ENCODE measurements around the gene ITPK1.

ITPK1 gene

GRCh38 chr14:92987148-92987570, 128.6 kb downstream of the ITPK1 start:
- Mint-ChIP-seq H3K9me3 (no peaks in the 10 kb centered on the region), H3K36me3 (peaks cover 11% of the 10 kb centered on the region), H3K27me3 (no peaks in the 10 kb centered on the region), H3K27ac (no peak overlapping the region), H3K4me1 (no peaks in the 10 kb centered on the region), H3K4me3 (no peak overlapping the region)

- Mint-ChIP-seq H3K4me1 (no peaks in the 10 kb centered on the region), H3K27me3 (no peaks in the 10 kb centered on the region), H3K4me3 (no peak overlapping the region), H3K27ac (no peak overlapping the region), H3K36me3 (peaks cover 13% of the 10 kb centered on the region), H3K9me3 (peaks cover 2% of the 10 kb centered on the region)
These were observed 129.2 kb downstream of the ITPK1 start for GRCh38 chr14:92986254-92987147.

- no peak overlapping the region for H3K4me3 Mint-ChIP-seq
- peaks cover 8% of the 10 kb centered on the region for H3K9me3 Mint-ChIP-seq
- no peaks in the 10 kb centered on the region for H3K4me1 Mint-ChIP-seq
- no peaks in the 10 kb centered on the region for H3K27me3 Mint-ChIP-seq
- H3K36me3 Mint-ChIP-seq = peaks cover 22% of the 10 kb centered on the region
- no peak overlapping the region for H3K27ac Mint-ChIP-seq
These were observed 130.2 kb downstream of the ITPK1 start for GRCh38 chr14:92985521-92985920.

GRCh38 chr14:92984896-92985295, 130.8 kb downstream of the ITPK1 start:
- H3K27ac Mint-ChIP-seq = no peak overlapping the region
- peaks cover 25% of the 10 kb centered on the region for H3K36me3 Mint-ChIP-seq
- H3K27me3 Mint-ChIP-seq = no peaks in the 10 kb centered on the region
- H3K4me1 Mint-ChIP-seq = no peaks in the 10 kb centered on the region
- peaks cover 8% of the 10 kb centered on the region for H3K9me3 Mint-ChIP-seq
- H3K4me3 Mint-ChIP-seq = no peak overlapping the region

- H3K27ac Mint-ChIP-seq = no peak overlapping the region
- H3K4me3 Mint-ChIP-seq = no peak overlapping the region
These were observed 131.5 kb downstream of the ITPK1 start for GRCh38 chr14:92984082-92984788.

GRCh38 chr14:92982956-92983355, 132.8 kb downstream of the ITPK1 start:
- Mint-ChIP-seq H3K27ac (no peak overlapping the region), H3K36me3 (peaks cover 38% of the 10 kb centered on the region), H3K9me3 (peaks cover 14% of the 10 kb centered on the region), H3K4me1 (no peaks in the 10 kb centered on the region), H3K27me3 (no peaks in the 10 kb centered on the region), H3K4me3 (no peak overlapping the region)

More at GRCh38 chr14:92984082-92984788, 131.5 kb downstream of the ITPK1 start:
- peaks cover 32% of the 10 kb centered on the region for H3K36me3 Mint-ChIP-seq
- no peaks in the 10 kb centered on the region for H3K27me3 Mint-ChIP-seq
- no peaks in the 10 kb centered on the region for H3K4me1 Mint-ChIP-seq
- peaks cover 12% of the 10 kb centered on the region for H3K9me3 Mint-ChIP-seq

GRCh38 chr14:92981726-92982125, 134.0 kb downstream of the ITPK1 start:
- Mint-ChIP-seq H3K4me1 (no peaks in the 10 kb centered on the region), H3K36me3 (peaks cover 51% of the 10 kb centered on the region), H3K4me3 (no peak overlapping the region), H3K27me3 (no peaks in the 10 kb centered on the region), H3K27ac (no peak overlapping the region), H3K9me3 (peaks cover 14% of the 10 kb centered on the region)

GRCh38 chr14:92980866-92981265, 134.9 kb downstream of the ITPK1 start:
- peaks cover 18% of the 10 kb centered on the region for H3K9me3 Mint-ChIP-seq
- H3K27ac Mint-ChIP-seq = no peak overlapping the region
- no peaks in the 10 kb centered on the region for H3K4me1 Mint-ChIP-seq
- no peaks in the 10 kb centered on the region for H3K27me3 Mint-ChIP-seq
- H3K4me3 Mint-ChIP-seq = no peak overlapping the region
- H3K36me3 Mint-ChIP-seq = peaks cover 57% of the 10 kb centered on the region

GRCh38 chr14:92978229-92979021, 137.3 kb downstream of the ITPK1 start:
- H3K9me3 Mint-ChIP-seq = peaks cover 19% of the 10 kb centered on the region
- H3K27me3 Mint-ChIP-seq = no peaks in the 10 kb centered on the region
- H3K4me1 Mint-ChIP-seq = no peaks in the 10 kb centered on the region
- no peak overlapping the region for H3K4me3 Mint-ChIP-seq
- H3K27ac Mint-ChIP-seq = no peak overlapping the region
- H3K36me3 Mint-ChIP-seq = peaks cover 53% of the 10 kb centered on the region

GRCh38 chr14:92976268-92976667, 139.5 kb downstream of the ITPK1 start:
- Mint-ChIP-seq H3K4me3 (no peak overlapping the region), H3K9me3 (peaks cover 14% of the 10 kb centered on the region), H3K36me3 (peaks cover 45% of the 10 kb centered on the region), H3K4me1 (no peaks in the 10 kb centered on the region), H3K27me3 (no peaks in the 10 kb centered on the region), H3K27ac (no peak overlapping the region)

- H3K4me1 Mint-ChIP-seq = no peaks in the 10 kb centered on the region
- no peaks in the 10 kb centered on the region for H3K27me3 Mint-ChIP-seq
- no peak overlapping the region for H3K4me3 Mint-ChIP-seq
- H3K36me3 Mint-ChIP-seq = peaks cover 34% of the 10 kb centered on the region
- H3K9me3 Mint-ChIP-seq = peaks cover 11% of the 10 kb centered on the region
- no peak overlapping the region for H3K27ac Mint-ChIP-seq
These were observed 141.0 kb downstream of the ITPK1 start for GRCh38 chr14:92974541-92975345.

- H3K27ac Mint-ChIP-seq = no peak overlapping the region
- peaks cover 25% of the 10 kb centered on the region for H3K36me3 Mint-ChIP-seq
- peaks cover 5% of the 10 kb centered on the region for H3K9me3 Mint-ChIP-seq
- H3K4me3 Mint-ChIP-seq = no peak overlapping the region
- H3K4me1 Mint-ChIP-seq = no peaks in the 10 kb centered on the region
- H3K27me3 Mint-ChIP-seq = no peaks in the 10 kb centered on the region
These were observed 141.8 kb downstream of the ITPK1 start for GRCh38 chr14:92973798-92974372.

GRCh38 chr14:92973261-92973797, 142.4 kb downstream of the ITPK1 start:
- no peaks in the 10 kb centered on the region for H3K4me1 Mint-ChIP-seq
- H3K27me3 Mint-ChIP-seq = no peaks in the 10 kb centered on the region
- no peak overlapping the region for H3K4me3 Mint-ChIP-seq
- H3K27ac Mint-ChIP-seq = no peak overlapping the region
- H3K36me3 Mint-ChIP-seq = peaks cover 24% of the 10 kb centered on the region
- H3K9me3 Mint-ChIP-seq = peaks cover 5% of the 10 kb centered on the region

- peaks cover 2% of the 10 kb centered on the region for H3K4me1 Mint-ChIP-seq
- H3K4me3 Mint-ChIP-seq = no peak overlapping the region
- peaks cover 13% of the 10 kb centered on the region for H3K36me3 Mint-ChIP-seq
- no peak overlapping the region for H3K27ac Mint-ChIP-seq
- H3K27me3 Mint-ChIP-seq = no peaks in the 10 kb centered on the region
- H3K9me3 Mint-ChIP-seq = peaks cover 5% of the 10 kb centered on the region
These were observed 144.0 kb downstream of the ITPK1 start for GRCh38 chr14:92971601-92972180.
